ENCODE measurements around the gene ADPRHL1. TPM values are rescaled to one million over a fixed set of nuclear protein-coding genes. Genes with fewer than 3 reads are reported as not detected.
"Not testable (repeated sequence)": the region's sequence is repeated elsewhere in the genome, so short reads cannot be mapped to it uniquely, and the experiment has no call there.

Gene ADPRHL1
- total RNA-seq, 1 experiment from 2014 or later: 10.8 TPM

GRCh38 chr13:113373811-113374485, 79.3 kb downstream of the ADPRHL1 start:
- no peak for DNase-seq (ENCODE audit: low read depth)

- DNase-seq (ENCODE audit: low read depth): not testable (repeated sequence)
Measured at GRCh38 chr13:113371701-113372100, 81.6 kb downstream of the ADPRHL1 start.

- DNase-seq (ENCODE audit: low read depth): no peak
Measured at GRCh38 chr13:113371061-113371460, 82.2 kb downstream of the ADPRHL1 start.

- no peak for DNase-seq (ENCODE audit: low read depth)
Measured at GRCh38 chr13:113369881-113370280, 83.4 kb downstream of the ADPRHL1 start.

- no peak for DNase-seq (ENCODE audit: low read depth)
Measured at GRCh38 chr13:113369189-113369588, 84.1 kb downstream of the ADPRHL1 start.

GRCh38 chr13:113368353-113368752, 84.9 kb downstream of the ADPRHL1 start:
- DNase-seq (ENCODE audit: low read depth): not testable (repeated sequence)

- no peak for DNase-seq (ENCODE audit: low read depth)
Measured at GRCh38 chr13:113367771-113368170, 85.5 kb downstream of the ADPRHL1 start.

GRCh38 chr13:113367020-113367560, 86.2 kb downstream of the ADPRHL1 start:
- no peak for DNase-seq (ENCODE audit: low read depth)

GRCh38 chr13:113365971-113366588, 87.2 kb downstream of the ADPRHL1 start:
- DNase-seq (ENCODE audit: low read depth): no peak

- no peak for DNase-seq (ENCODE audit: low read depth)
Measured at GRCh38 chr13:113365583-113365970, 87.7 kb downstream of the ADPRHL1 start.

- no peak for DNase-seq (ENCODE audit: low read depth)
Measured at GRCh38 chr13:113364901-113365582, 88.2 kb downstream of the ADPRHL1 start.

- DNase-seq (ENCODE audit: low read depth): no peak
Measured at GRCh38 chr13:113364311-113364889, 88.9 kb downstream of the ADPRHL1 start.

GRCh38 chr13:113361406-113361805, 91.9 kb downstream of the ADPRHL1 start:
- DNase-seq (ENCODE audit: low read depth): no peak

GRCh38 chr13:113360446-113360845, 92.8 kb downstream of the ADPRHL1 start:
- DNase-seq (ENCODE audit: low read depth): no peak

GRCh38 chr13:113359571-113359970, 93.7 kb downstream of the ADPRHL1 start:
- DNase-seq (ENCODE audit: low read depth): no peak

- no peak for DNase-seq (ENCODE audit: low read depth)
Measured at GRCh38 chr13:113358653-113359190, 94.6 kb downstream of the ADPRHL1 start.

- DNase-seq (ENCODE audit: low read depth): peak; percentile 69
Measured at GRCh38 chr13:113357529-113357928, 95.8 kb downstream of the ADPRHL1 start.

GRCh38 chr13:113356596-113356995, 96.7 kb downstream of the ADPRHL1 start:
- DNase-seq (ENCODE audit: low read depth): no peak

- DNase-seq (ENCODE audit: low read depth): no peak
Measured at GRCh38 chr13:113355621-113356020, 97.7 kb downstream of the ADPRHL1 start.

GRCh38 chr13:113354831-113355610, 98.3 kb downstream of the ADPRHL1 start:
- no peak for DNase-seq (ENCODE audit: low read depth)

- DNase-seq (ENCODE audit: low read depth): no peak
Measured at GRCh38 chr13:113353254-113353653, 100.0 kb downstream of the ADPRHL1 start.

Data from LHCN-M2 (cell line).